ENCODE results near the gene FBXO15.

Gene FBXO15

DNA sequence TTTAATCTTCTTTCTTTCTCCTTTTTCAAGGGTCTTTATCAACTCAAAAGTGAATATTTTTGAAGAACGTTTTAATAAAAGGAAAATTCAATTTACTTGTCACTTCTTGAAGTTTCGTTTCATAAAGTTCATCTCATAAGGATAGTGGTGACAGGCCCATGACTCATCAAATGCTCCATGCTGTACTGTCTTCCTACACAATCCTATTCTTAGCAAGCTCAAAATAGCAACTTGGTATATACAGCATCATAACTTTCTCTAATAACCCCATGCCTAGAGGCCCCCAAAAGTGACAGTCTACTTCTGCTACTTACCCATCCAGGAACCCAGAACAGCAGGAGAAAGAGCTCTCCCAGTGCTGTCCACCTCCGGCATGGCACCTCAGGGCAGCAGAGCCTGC, 7.7 kb downstream of the FBXO15 start:
- no peak overlapping the region for H2BK5ac ChIP-seq (ENCODE audit: low read depth, low read length, poor library complexity, severe bottlenecking)
- H4K91ac ChIP-seq (ENCODE audit: low read length): no peak overlapping the region
- 19% methylated on average over 1 of the region's 3 CpGs for WGBS
- no peak overlapping the region for H2BK120ac ChIP-seq (ENCODE audit: low read depth, low read length)
- DNase-seq: peak; percentile 74
- H2AK5ac ChIP-seq (ENCODE audit: low read length, severe bottlenecking): no peak overlapping the region
- no peak overlapping the region for H2AFZ ChIP-seq (ENCODE audit: low read depth, low read length)
- H3K18ac ChIP-seq (ENCODE audit: low read depth in 1 of 2, low read length in 2 of 2): no peak overlapping the region
- H3K4me2 ChIP-seq (ENCODE audit: low read length, poor library complexity, severe bottlenecking): no peak overlapping the region
- no peak overlapping the region for H3K4ac ChIP-seq (ENCODE audit: low read depth in 1 of 2, low read length in 2 of 2)
- no peaks in the 10 kb centered on the region for H3K79me1 ChIP-seq (replicated peaks; ENCODE audit: low read length, poor library complexity, severe bottlenecking)
- no peak overlapping the region for H4K8ac ChIP-seq (ENCODE audit: low read length)
- peaks cover 0 to 10% of the 10 kb centered on the region in 2 experiments for H3K27me3 ChIP-seq (ENCODE audit: control insufficient read depth in 1 of 2, insufficient read depth in 1 of 2, low read length in 2 of 2)
- H3K14ac ChIP-seq (ENCODE audit: low read length in 2 of 2): no peak overlapping the region
- peak overlapping the region; percentile 20 for H3K9ac ChIP-seq (ENCODE audit: low read length)
- H3K4me1 ChIP-seq (ENCODE audit: control insufficient read depth, insufficient read depth, low read depth, low read length): no peaks in the 10 kb centered on the region
- H3K36me3 ChIP-seq (ENCODE audit: control insufficient read depth in 1 of 2, insufficient read depth in 2 of 2, low read depth in 1 of 2, low read length in 2 of 2): no peaks in the 10 kb centered on the region
- H3K9me3 ChIP-seq (ENCODE audit: control insufficient read depth, low read length): no peaks in the 10 kb centered on the region
- H3K27ac ChIP-seq (ENCODE audit: low read length, poor library complexity, severe bottlenecking): no peak overlapping the region
- no peak overlapping the region for H3K23ac ChIP-seq (ENCODE audit: low read length in 2 of 2)
- no peak overlapping the region for H2BK15ac ChIP-seq (ENCODE audit: low read depth, poor library complexity, severe bottlenecking)
- no peak overlapping the region for H2BK12ac ChIP-seq (ENCODE audit: low read length in 2 of 2)
- H3K4me3 ChIP-seq (ENCODE audit: insufficient read depth in 1 of 2, low read depth in 1 of 2, low read length in 2 of 2): no peak overlapping the region

GRCh38 chr18:74139411-74139810, 8.2 kb downstream of the FBXO15 start:
- H3K36me3 ChIP-seq (ENCODE audit: control insufficient read depth in 1 of 2, insufficient read depth in 2 of 2, low read depth in 1 of 2, low read length in 2 of 2): no peaks in the 10 kb centered on the region
- H2BK5ac ChIP-seq (ENCODE audit: low read depth, low read length, poor library complexity, severe bottlenecking): no peak overlapping the region
- DNase-seq: no peak
- H3K14ac ChIP-seq (ENCODE audit: low read length in 2 of 2): no peak overlapping the region
- H3K27me3 ChIP-seq (ENCODE audit: control insufficient read depth in 1 of 2, insufficient read depth in 1 of 2, low read length in 2 of 2): peaks cover 0 to 11% of the 10 kb centered on the region in 2 experiments
- no peak overlapping the region for H2AK5ac ChIP-seq (ENCODE audit: low read length, severe bottlenecking)
- H4K8ac ChIP-seq (ENCODE audit: low read length): no peak overlapping the region
- 92% methylated on average over 1 of the region's 2 CpGs for WGBS
- H3K79me1 ChIP-seq (replicated peaks; ENCODE audit: low read length, poor library complexity, severe bottlenecking): no peaks in the 10 kb centered on the region
- H3K27ac ChIP-seq (ENCODE audit: low read length, poor library complexity, severe bottlenecking): no peak overlapping the region
- no peak overlapping the region for H4K91ac ChIP-seq (ENCODE audit: low read length)
- no peak overlapping the region for H3K4me3 ChIP-seq (ENCODE audit: insufficient read depth in 1 of 2, low read depth in 1 of 2, low read length in 2 of 2)
- no peak overlapping the region for H2BK120ac ChIP-seq (ENCODE audit: low read depth, low read length)
- no peaks in the 10 kb centered on the region for H3K9me3 ChIP-seq (ENCODE audit: control insufficient read depth, low read length)
- H3K4me2 ChIP-seq (ENCODE audit: low read length, poor library complexity, severe bottlenecking): no peak overlapping the region
- H3K23ac ChIP-seq (ENCODE audit: low read length in 2 of 2): no peak overlapping the region
- H3K9ac ChIP-seq (ENCODE audit: low read length): peak overlapping the region; percentile 20
- H2AFZ ChIP-seq (ENCODE audit: low read depth, low read length): no peak overlapping the region
- no peak overlapping the region for H2BK12ac ChIP-seq (ENCODE audit: low read length in 2 of 2)
- no peak overlapping the region for H2BK15ac ChIP-seq (ENCODE audit: low read depth, poor library complexity, severe bottlenecking)
- no peak overlapping the region for H3K4ac ChIP-seq (ENCODE audit: low read depth in 1 of 2, low read length in 2 of 2)
- no peak overlapping the region for H3K18ac ChIP-seq (ENCODE audit: low read depth in 1 of 2, low read length in 2 of 2)
- H3K4me1 ChIP-seq (ENCODE audit: control insufficient read depth, insufficient read depth, low read depth, low read length): no peaks in the 10 kb centered on the region

DNA sequence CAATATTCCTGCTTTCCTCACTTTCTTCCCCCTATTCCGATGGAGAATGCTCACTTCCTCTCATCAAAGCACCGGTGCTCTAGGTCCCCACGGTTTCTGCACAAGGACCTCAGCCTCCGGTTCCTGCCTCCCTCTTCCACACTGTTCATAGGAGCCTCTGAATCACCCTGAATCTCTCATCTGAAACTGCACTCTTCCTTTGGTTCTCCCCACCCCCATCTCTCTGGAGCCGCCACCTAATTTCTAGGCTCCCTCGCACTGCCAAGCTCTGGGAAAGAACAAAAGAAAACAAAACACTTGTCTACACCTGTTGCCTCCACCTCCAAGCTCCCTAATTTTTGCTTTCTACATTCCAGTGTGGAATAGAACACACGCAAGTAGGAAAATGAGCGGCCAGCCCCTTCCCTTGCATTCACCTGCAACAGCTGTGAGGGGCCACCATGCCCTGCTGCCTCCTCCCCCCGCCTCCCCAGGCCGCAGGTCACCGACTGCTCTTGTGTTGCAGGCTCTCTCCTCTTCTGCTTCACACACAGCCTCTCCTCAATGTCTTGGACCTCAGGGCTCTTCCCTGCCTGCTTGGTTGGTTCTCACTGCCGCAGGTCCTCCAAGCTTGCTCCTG, 9.6 kb downstream of the FBXO15 start:
- no peaks in the 10 kb centered on the region for H3K4me1 ChIP-seq (ENCODE audit: control insufficient read depth, insufficient read depth, low read depth, low read length)
- no peaks in the 10 kb centered on the region for H3K9me3 ChIP-seq (ENCODE audit: control insufficient read depth, low read length)
- H3K27ac ChIP-seq (ENCODE audit: low read length, poor library complexity, severe bottlenecking): no peak overlapping the region
- no peak overlapping the region for H3K23ac ChIP-seq (ENCODE audit: low read length in 2 of 2)
- no peaks in the 10 kb centered on the region for H3K36me3 ChIP-seq (ENCODE audit: control insufficient read depth in 1 of 2, insufficient read depth in 2 of 2, low read depth in 1 of 2, low read length in 2 of 2)
- 95% methylated on average over 12 of the region's 12 CpGs for WGBS
- H3K14ac ChIP-seq (ENCODE audit: low read length in 2 of 2): peak overlapping the region in 1 of 2 experiments; percentile 62
- H3K4me3 ChIP-seq (ENCODE audit: insufficient read depth in 1 of 2, low read depth in 1 of 2, low read length in 2 of 2): no peak overlapping the region
- H3K27me3 ChIP-seq (ENCODE audit: control insufficient read depth in 1 of 2, insufficient read depth in 1 of 2, low read length in 2 of 2): peaks cover 0 to 11% of the 10 kb centered on the region in 2 experiments
- H4K91ac ChIP-seq (ENCODE audit: low read length): peak overlapping the region; percentile 25
- H2AFZ ChIP-seq (ENCODE audit: low read depth, low read length): no peak overlapping the region
- H3K18ac ChIP-seq (ENCODE audit: low read depth in 1 of 2, low read length in 2 of 2): no peak overlapping the region
- no peak overlapping the region for H2BK5ac ChIP-seq (ENCODE audit: low read depth, low read length, poor library complexity, severe bottlenecking)
- H2BK15ac ChIP-seq (ENCODE audit: low read depth, poor library complexity, severe bottlenecking): no peak overlapping the region
- H3K4ac ChIP-seq (ENCODE audit: low read depth in 1 of 2, low read length in 2 of 2): no peak overlapping the region
- H2BK120ac ChIP-seq (ENCODE audit: low read depth, low read length): no peak overlapping the region
- no peak overlapping the region for H3K9ac ChIP-seq (ENCODE audit: low read length)
- DNase-seq: no peak
- no peak overlapping the region for H2AK5ac ChIP-seq (ENCODE audit: low read length, severe bottlenecking)
- no peak overlapping the region for H4K8ac ChIP-seq (ENCODE audit: low read length)
- no peak overlapping the region for H3K4me2 ChIP-seq (ENCODE audit: low read length, poor library complexity, severe bottlenecking)
- H3K79me1 ChIP-seq (replicated peaks; ENCODE audit: low read length, poor library complexity, severe bottlenecking): no peaks in the 10 kb centered on the region
- peak overlapping the region in 1 of 2 experiments; percentile 38 for H2BK12ac ChIP-seq (ENCODE audit: low read length in 2 of 2)

- 18% methylated on average over 1 of the region's 3 CpGs for WGBS
- H3K27me3 ChIP-seq (ENCODE audit: control insufficient read depth in 1 of 2, insufficient read depth in 1 of 2, low read length in 2 of 2): peaks cover under 1 to 18% of the 10 kb centered on the region in 2 experiments
- no peaks in the 10 kb centered on the region for H3K9me3 ChIP-seq (ENCODE audit: control insufficient read depth, low read length)
- no peak overlapping the region for H2BK120ac ChIP-seq (ENCODE audit: low read depth, low read length)
- no peak overlapping the region for H3K9ac ChIP-seq (ENCODE audit: low read length)
- no peak overlapping the region for H4K8ac ChIP-seq (ENCODE audit: low read length)
- no peak overlapping the region for H3K4ac ChIP-seq (ENCODE audit: low read depth in 1 of 2, low read length in 2 of 2)
- no peak overlapping the region for H2AK5ac ChIP-seq (ENCODE audit: low read length, severe bottlenecking)
- no peak overlapping the region for H2BK15ac ChIP-seq (ENCODE audit: low read depth, poor library complexity, severe bottlenecking)
- no peaks in the 10 kb centered on the region for H3K36me3 ChIP-seq (ENCODE audit: control insufficient read depth in 1 of 2, insufficient read depth in 2 of 2, low read depth in 1 of 2, low read length in 2 of 2)
- H3K27ac ChIP-seq (ENCODE audit: low read length, poor library complexity, severe bottlenecking): no peak overlapping the region
- H2BK5ac ChIP-seq (ENCODE audit: low read depth, low read length, poor library complexity, severe bottlenecking): no peak overlapping the region
- no peaks in the 10 kb centered on the region for H3K4me1 ChIP-seq (ENCODE audit: control insufficient read depth, insufficient read depth, low read depth, low read length)
- H2BK12ac ChIP-seq (ENCODE audit: low read length in 2 of 2): no peak overlapping the region
- DNase-seq: peak; percentile 23
- H4K91ac ChIP-seq (ENCODE audit: low read length): no peak overlapping the region
- no peak overlapping the region for H3K14ac ChIP-seq (ENCODE audit: low read length in 2 of 2)
- H3K23ac ChIP-seq (ENCODE audit: low read length in 2 of 2): no peak overlapping the region
- no peak overlapping the region for H3K4me3 ChIP-seq (ENCODE audit: insufficient read depth in 1 of 2, low read depth in 1 of 2, low read length in 2 of 2)
- no peak overlapping the region for H3K4me2 ChIP-seq (ENCODE audit: low read length, poor library complexity, severe bottlenecking)
- no peak overlapping the region for H2AFZ ChIP-seq (ENCODE audit: low read depth, low read length)
- no peaks in the 10 kb centered on the region for H3K79me1 ChIP-seq (replicated peaks; ENCODE audit: low read length, poor library complexity, severe bottlenecking)
- H3K18ac ChIP-seq (ENCODE audit: low read depth in 1 of 2, low read length in 2 of 2): no peak overlapping the region
Measured at GRCh38 chr18:74132201-74132600, 15.4 kb downstream of the FBXO15 start.
